HG02884 (cell line): ENCODE results near the gene YDJC.
"Not testable (repeated sequence)": the region's sequence is repeated elsewhere in the genome, so short reads cannot be mapped to it uniquely, and the experiment has no call there.

Source experiments
- ATAC-seq: cut with Tn5 transposase; IDR thresholded peaks from one replicate; pipeline ENCODE4 v1.9.1; 2021; ENCODE audit warnings: mild to moderate bottlenecking, moderate library complexity; ENCODE audit not compliant: unreplicated experiment

The YDJC gene

DNA sequence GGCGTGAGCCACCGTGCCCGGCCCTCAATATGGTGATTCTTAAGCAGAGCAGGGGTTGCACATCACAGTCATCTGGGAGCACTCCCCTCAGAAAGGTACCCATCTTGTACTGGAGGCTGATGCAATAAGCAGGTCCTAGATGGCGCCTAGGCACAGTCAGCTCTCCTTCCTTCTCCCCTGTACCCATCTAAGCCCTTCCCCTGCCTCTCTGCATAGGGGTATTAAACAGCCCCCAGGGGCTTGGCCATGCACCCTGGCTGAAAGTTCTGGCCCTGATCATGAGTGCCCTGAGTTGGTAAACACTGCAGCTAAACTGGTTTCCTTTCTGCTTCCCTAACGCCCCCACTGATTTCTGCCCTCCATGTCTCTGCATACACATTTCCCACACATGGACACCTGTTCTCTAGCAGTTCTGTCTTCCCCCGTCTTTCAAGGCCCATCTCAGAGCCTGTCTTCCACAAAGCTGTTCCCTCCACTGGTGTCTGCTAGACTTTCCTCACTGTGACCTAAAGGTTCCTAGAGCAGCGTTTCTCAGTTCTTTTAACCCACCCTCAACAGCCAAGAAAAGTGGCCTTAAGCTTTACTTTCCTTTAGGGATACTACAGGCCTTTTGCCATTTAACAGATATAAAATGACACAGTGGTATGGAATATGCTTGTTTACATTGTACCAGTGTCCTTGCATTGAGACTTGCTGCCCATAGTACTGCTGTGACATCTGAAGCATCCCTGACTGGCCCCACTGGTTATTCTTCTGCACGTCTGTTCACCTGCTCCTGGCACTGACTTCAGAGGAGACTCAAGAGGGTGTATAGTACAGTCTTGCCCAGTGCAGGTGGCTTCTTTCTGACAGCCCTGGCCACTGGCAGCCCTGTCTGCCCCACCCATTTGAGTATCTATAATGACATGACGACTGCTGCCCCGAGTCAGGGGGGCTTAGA is 46.8 kb downstream of the YDJC start:
- no peak for ATAC-seq

DNA sequence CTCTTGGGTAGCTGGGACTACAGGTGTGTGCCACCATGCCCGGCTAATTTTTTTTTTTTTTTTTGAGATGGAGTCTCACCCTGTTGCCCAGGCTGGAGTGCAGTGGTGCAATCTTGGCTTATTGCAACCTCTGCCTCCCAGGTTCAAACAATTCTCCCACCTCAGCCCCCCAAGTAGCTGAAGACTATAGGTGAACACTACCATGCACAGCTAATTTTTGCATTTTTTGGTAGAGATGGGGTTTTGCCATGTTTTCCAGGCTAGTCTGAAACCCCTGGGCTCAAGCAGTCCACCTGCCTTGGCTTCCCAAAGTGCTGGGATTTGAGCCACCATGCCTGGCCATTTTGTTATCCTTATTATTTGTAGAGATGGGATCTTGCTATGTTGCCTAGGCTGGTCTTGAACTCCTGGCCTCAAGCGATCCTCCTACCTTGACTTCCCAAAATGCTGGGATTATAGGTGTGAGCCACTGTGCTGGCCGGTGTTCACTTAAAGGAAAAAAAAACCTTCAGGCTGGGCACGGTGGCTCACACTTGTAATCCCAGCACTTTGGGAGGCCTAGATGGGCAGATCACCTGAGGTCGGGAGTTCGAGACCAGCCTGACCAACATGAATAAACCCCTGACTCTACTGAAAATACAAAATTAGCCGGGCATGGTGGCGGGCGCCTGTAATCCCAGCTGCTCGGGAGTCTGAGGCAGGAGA is 48.7 kb downstream of the YDJC start:
- not testable (repeated sequence) for ATAC-seq

DNA sequence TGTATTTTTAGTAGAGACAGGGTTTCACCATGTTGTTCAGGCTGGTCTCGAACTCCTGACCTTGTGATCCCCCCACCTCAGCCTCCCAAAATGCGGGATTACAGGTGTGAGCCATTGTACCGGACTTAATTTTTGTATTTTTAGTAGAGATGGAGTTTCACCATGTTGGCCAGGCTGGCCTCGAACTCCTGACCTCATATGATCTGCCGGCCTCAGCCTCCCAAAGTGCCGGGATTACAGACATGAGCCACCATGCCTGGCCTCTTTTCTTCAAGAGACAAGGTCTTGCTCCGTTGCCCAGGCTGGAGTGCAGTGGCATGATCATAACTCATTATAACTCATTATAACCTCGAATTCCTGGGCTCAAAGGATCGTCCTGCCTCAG is 49.2 kb downstream of the YDJC start:
- not testable (repeated sequence) for ATAC-seq

DNA sequence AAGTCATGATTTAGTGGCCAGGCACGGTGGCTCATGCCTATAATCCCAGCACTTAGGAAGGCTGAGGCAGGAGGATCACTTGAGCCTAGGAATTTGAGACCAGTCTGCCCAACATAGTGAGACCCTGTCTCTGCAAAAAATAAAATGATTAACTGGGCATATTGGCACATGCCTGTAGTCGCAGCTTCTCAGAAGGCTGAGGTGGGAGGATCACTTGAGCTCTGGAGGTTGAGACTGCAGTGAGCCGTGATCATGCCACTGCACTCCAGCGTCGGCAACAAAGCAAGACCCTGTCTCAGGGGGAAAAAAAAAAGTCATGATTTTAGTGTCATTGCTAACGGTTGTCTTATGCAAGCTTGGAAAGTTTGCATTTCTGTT is 50.4 kb downstream of the YDJC start:
- no peak for ATAC-seq
